ENCODE results near the gene JUNB.
A peak's percentile ranks its signal among the peaks of the same experiment; 100 is the strongest.
"Not testable (repeated sequence)": the region's sequence is repeated elsewhere in the genome, so short reads cannot be mapped to it uniquely, and the experiment has no call there.

Gene JUNB

GRCh38 chr19:12794971-12795381 lies 3.7 kb downstream of the JUNB start:
- H4K91ac ChIP-seq (ENCODE audit: low read depth, low read length, poor library complexity), result no peak overlapping the region
- H3K9ac ChIP-seq (ENCODE audit: low read depth, low read length, poor library complexity), result no peak overlapping the region
- no peak overlapping the region for H2BK120ac ChIP-seq (ENCODE audit: low read depth, low read length)
- no peak overlapping the region for H2AK5ac ChIP-seq (ENCODE audit: low read depth, low read length)
- peaks cover 7 to 24% of the 10 kb centered on the region in 2 donors for H3K36me3 ChIP-seq (replicated peaks in 1 of 2; ENCODE audit: control insufficient read depth in 2 of 2, insufficient read depth in 2 of 2, low read length in 2 of 2)
- H3K27ac ChIP-seq (replicated peaks; ENCODE audit: low read length), result no peak overlapping the region
- H2AFZ ChIP-seq (ENCODE audit: low read length), result no peak overlapping the region
- H2BK12ac ChIP-seq (ENCODE audit: low read length), result no peak overlapping the region
- H3K4me2 ChIP-seq (ENCODE audit: insufficient read depth, low read length, poor library complexity, severe bottlenecking), result no peak overlapping the region
- no peak overlapping the region for H3K23ac ChIP-seq (ENCODE audit: low read depth, low read length, poor library complexity)
- no peak overlapping the region for H3K4me3 ChIP-seq (ENCODE audit: low read length in 2 of 2)
- no peak overlapping the region for H3K14ac ChIP-seq (ENCODE audit: low read length)
- no peak for DNase-seq (ENCODE audit: low spot score)
- no peak overlapping the region for H3K4ac ChIP-seq (ENCODE audit: low read length)
- H3K18ac ChIP-seq (ENCODE audit: low read length), result no peak overlapping the region
- no peaks in the 10 kb centered on the region for H3K9me3 ChIP-seq (replicated peaks in 1 of 2; ENCODE audit: control insufficient read depth in 2 of 2, insufficient read depth in 1 of 2, low read depth in 1 of 2, low read length in 2 of 2)
- H3K79me1 ChIP-seq (ENCODE audit: low read depth, low read length), result peaks cover 4% of the 10 kb centered on the region
- no peak overlapping the region for H2BK5ac ChIP-seq (ENCODE audit: low read length)
- H3K27me3 ChIP-seq (ENCODE audit: control insufficient read depth in 3 of 3, insufficient read depth in 3 of 3, low read depth in 1 of 3, low read length in 3 of 3), result peaks cover 0 to 31% (median 3%) of the 10 kb centered on the region in 3 experiments
- peaks cover 13 to 30% of the 10 kb centered on the region in 2 donors for H3K4me1 ChIP-seq (ENCODE audit: control insufficient read depth in 2 of 2, insufficient read depth in 1 of 2, low read depth in 1 of 2, low read length in 2 of 2)
- no peak overlapping the region for H2BK15ac ChIP-seq (ENCODE audit: low read length)
- WGBS, 2 donors (ENCODE audit: extremely low coverage in 2 of 2, insufficient read length in 2 of 2, insufficient replicate concordance in 1 of 2), result no CpG with 5 or more reads among the region's 9 CpGs
- no peak overlapping the region for H4K8ac ChIP-seq (ENCODE audit: low read depth, low read length)

- Histone ChIP-seq H3K9ac (ENCODE audit: low read depth, low read length, poor library complexity) (no peak overlapping the region), H3K23ac (ENCODE audit: low read depth, low read length, poor library complexity) (no peak overlapping the region), H2BK15ac (ENCODE audit: low read length) (no peak overlapping the region), H3K4me2 (ENCODE audit: insufficient read depth, low read length, poor library complexity, severe bottlenecking) (no peak overlapping the region), H3K79me1 (ENCODE audit: low read depth, low read length) (peaks cover 12% of the 10 kb centered on the region), H3K14ac (ENCODE audit: low read length) (no peak overlapping the region), H4K8ac (ENCODE audit: low read depth, low read length) (no peak overlapping the region), H3K27me3 (ENCODE audit: control insufficient read depth in 3 of 3, insufficient read depth in 3 of 3, low read depth in 1 of 3, low read length in 3 of 3) (peaks cover 0 to 22% (median 3%) of the 10 kb centered on the region in 3 experiments), H2BK5ac (ENCODE audit: low read length) (no peak overlapping the region), H3K4me1 (ENCODE audit: control insufficient read depth in 2 of 2, insufficient read depth in 1 of 2, low read depth in 1 of 2, low read length in 2 of 2) (peaks cover 10 to 20% of the 10 kb centered on the region in 2 donors), H4K91ac (ENCODE audit: low read depth, low read length, poor library complexity) (no peak overlapping the region), H2BK12ac (ENCODE audit: low read length) (no peak overlapping the region), H3K4ac (ENCODE audit: low read length) (no peak overlapping the region), H2AK5ac (ENCODE audit: low read depth, low read length) (no peak overlapping the region), H3K9me3 (replicated peaks in 1 of 2; ENCODE audit: control insufficient read depth in 2 of 2, insufficient read depth in 1 of 2, low read depth in 1 of 2, low read length in 2 of 2) (no peaks in the 10 kb centered on the region), H3K18ac (ENCODE audit: low read length) (no peak overlapping the region), H2AFZ (ENCODE audit: low read length) (no peak overlapping the region), H3K27ac (replicated peaks; ENCODE audit: low read length) (no peak overlapping the region), H3K36me3 (replicated peaks in 1 of 2; ENCODE audit: control insufficient read depth in 2 of 2, insufficient read depth in 2 of 2, low read length in 2 of 2) (peaks cover 12 to 33% of the 10 kb centered on the region in 2 donors), H2BK120ac (ENCODE audit: low read depth, low read length) (no peak overlapping the region), H3K4me3 (ENCODE audit: low read length in 2 of 2) (no peak overlapping the region)
- DNase-seq (ENCODE audit: low spot score), result peak; percentile 86
- WGBS, 2 donors (ENCODE audit: extremely low coverage in 2 of 2, insufficient read length in 2 of 2, insufficient replicate concordance in 1 of 2), result no CpG with 5 or more reads among the region's 18 CpGs
These were observed 5.1 kb downstream of the JUNB start for GRCh38 chr19:12796146-12797071.

DNA sequence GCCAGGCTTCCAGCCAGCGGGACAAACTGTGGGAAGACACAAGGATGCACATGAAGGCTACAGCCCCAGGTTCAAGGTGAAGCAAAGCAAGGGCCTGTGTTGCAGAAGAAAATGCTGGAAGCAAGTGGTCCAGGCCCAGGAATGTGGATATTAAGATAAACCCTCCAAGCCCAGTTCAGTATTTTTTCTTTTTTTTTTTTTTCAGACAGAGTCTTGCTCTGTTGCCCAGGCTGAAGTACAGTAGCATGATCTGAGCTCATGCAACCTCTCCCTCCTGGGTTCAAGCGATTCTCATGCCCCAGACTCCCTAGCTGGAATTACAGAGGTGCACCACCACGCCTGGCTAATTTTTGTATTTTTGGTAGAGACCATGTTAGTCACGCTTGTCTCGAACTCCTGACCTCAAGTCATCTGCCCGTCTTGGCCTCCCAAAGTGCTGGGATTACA lies 5.9 kb downstream of the JUNB start:
- no peaks in the 10 kb centered on the region for H3K9me3 ChIP-seq (replicated peaks in 1 of 2; ENCODE audit: control insufficient read depth in 2 of 2, insufficient read depth in 1 of 2, low read depth in 1 of 2, low read length in 2 of 2)
- no peak overlapping the region for H2BK15ac ChIP-seq (ENCODE audit: low read length)
- peaks cover 13% of the 10 kb centered on the region for H3K79me1 ChIP-seq (ENCODE audit: low read depth, low read length)
- no CpG with 5 or more reads among the region's 6 CpGs for WGBS, 2 donors (ENCODE audit: extremely low coverage in 2 of 2, insufficient read length in 2 of 2, insufficient replicate concordance in 1 of 2)
- H3K4me2 ChIP-seq (ENCODE audit: insufficient read depth, low read length, poor library complexity, severe bottlenecking), result no peak overlapping the region
- H3K36me3 ChIP-seq (replicated peaks in 1 of 2; ENCODE audit: control insufficient read depth in 2 of 2, insufficient read depth in 2 of 2, low read length in 2 of 2), result peaks cover 12 to 33% of the 10 kb centered on the region in 2 donors
- H3K14ac ChIP-seq (ENCODE audit: low read length), result no peak overlapping the region
- H3K27ac ChIP-seq (replicated peaks; ENCODE audit: low read length), result no peak overlapping the region
- no peak overlapping the region for H2BK5ac ChIP-seq (ENCODE audit: low read length)
- no peak overlapping the region for H3K9ac ChIP-seq (ENCODE audit: low read depth, low read length, poor library complexity)
- H2AK5ac ChIP-seq (ENCODE audit: low read depth, low read length), result no peak overlapping the region
- no peak overlapping the region for H3K4me3 ChIP-seq (ENCODE audit: low read length in 2 of 2)
- no peak overlapping the region for H4K91ac ChIP-seq (ENCODE audit: low read depth, low read length, poor library complexity)
- H4K8ac ChIP-seq (ENCODE audit: low read depth, low read length), result no peak overlapping the region
- DNase-seq (ENCODE audit: low spot score), result no peak
- H3K23ac ChIP-seq (ENCODE audit: low read depth, low read length, poor library complexity), result no peak overlapping the region
- H2BK120ac ChIP-seq (ENCODE audit: low read depth, low read length), result no peak overlapping the region
- H3K27me3 ChIP-seq (ENCODE audit: control insufficient read depth in 3 of 3, insufficient read depth in 3 of 3, low read depth in 1 of 3, low read length in 3 of 3), result peaks cover 0 to 14% (median 3%) of the 10 kb centered on the region in 3 experiments
- H3K4me1 ChIP-seq (ENCODE audit: control insufficient read depth in 2 of 2, insufficient read depth in 1 of 2, low read depth in 1 of 2, low read length in 2 of 2), result peaks cover 10 to 19% of the 10 kb centered on the region in 2 donors
- H3K4ac ChIP-seq (ENCODE audit: low read length), result no peak overlapping the region
- no peak overlapping the region for H2AFZ ChIP-seq (ENCODE audit: low read length)
- no peak overlapping the region for H2BK12ac ChIP-seq (ENCODE audit: low read length)
- H3K18ac ChIP-seq (ENCODE audit: low read length), result no peak overlapping the region

DNA sequence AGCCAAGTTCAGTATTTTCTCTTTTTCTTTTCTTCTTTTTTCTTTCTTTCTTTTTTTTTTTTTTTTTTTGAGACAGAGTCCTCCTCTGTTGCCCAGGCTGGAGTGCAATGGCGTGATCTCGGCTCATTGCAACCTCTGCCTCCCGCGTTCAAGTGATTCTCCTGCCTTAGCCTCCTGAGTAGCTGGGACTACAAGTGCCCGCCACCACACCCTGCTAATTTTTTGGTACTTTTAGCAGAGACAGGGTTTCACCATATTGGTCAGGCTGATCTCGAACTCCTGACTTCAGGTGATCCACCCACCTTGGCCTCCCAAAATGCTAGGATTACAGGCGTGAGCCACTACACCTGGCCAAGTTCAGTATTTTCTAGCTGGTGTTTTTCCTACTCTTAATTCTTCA lies 6.3 kb downstream of the JUNB start:
- not testable (repeated sequence) for H3K4ac ChIP-seq (ENCODE audit: low read length); H2BK15ac ChIP-seq (ENCODE audit: low read length); H3K14ac ChIP-seq (ENCODE audit: low read length); H2BK5ac ChIP-seq (ENCODE audit: low read length); H3K27ac ChIP-seq (replicated peaks; ENCODE audit: low read length); H3K4me2 ChIP-seq (ENCODE audit: insufficient read depth, low read length, poor library complexity, severe bottlenecking); H3K23ac ChIP-seq (ENCODE audit: low read depth, low read length, poor library complexity); H2BK12ac ChIP-seq (ENCODE audit: low read length); H3K9ac ChIP-seq (ENCODE audit: low read depth, low read length, poor library complexity); H2AK5ac ChIP-seq (ENCODE audit: low read depth, low read length); DNase-seq (ENCODE audit: low spot score); H3K27me3 ChIP-seq (ENCODE audit: control insufficient read depth in 3 of 3, insufficient read depth in 3 of 3, low read depth in 1 of 3, low read length in 3 of 3); H3K4me3 ChIP-seq (ENCODE audit: low read length in 2 of 2); H4K91ac ChIP-seq (ENCODE audit: low read depth, low read length, poor library complexity); H2AFZ ChIP-seq (ENCODE audit: low read length); H2BK120ac ChIP-seq (ENCODE audit: low read depth, low read length); H3K9me3 ChIP-seq (replicated peaks in 1 of 2; ENCODE audit: control insufficient read depth in 2 of 2, insufficient read depth in 1 of 2, low read depth in 1 of 2, low read length in 2 of 2); H3K18ac ChIP-seq (ENCODE audit: low read length); H4K8ac ChIP-seq (ENCODE audit: low read depth, low read length)
- Histone ChIP-seq H3K36me3 (replicated peaks in 1 of 2; ENCODE audit: control insufficient read depth in 2 of 2, insufficient read depth in 2 of 2, low read length in 2 of 2) (peaks cover 12 to 33% of the 10 kb centered on the region in 2 donors), H3K79me1 (ENCODE audit: low read depth, low read length) (peaks cover 13% of the 10 kb centered on the region), H3K4me1 (ENCODE audit: control insufficient read depth in 2 of 2, insufficient read depth in 1 of 2, low read depth in 1 of 2, low read length in 2 of 2) (peaks cover 14 to 22% of the 10 kb centered on the region in 2 donors)
- no CpG with 5 or more reads among the region's 7 CpGs for WGBS, 2 donors (ENCODE audit: extremely low coverage in 2 of 2, insufficient read length in 2 of 2, insufficient replicate concordance in 1 of 2)
